H1 (cell line): ENCODE data around the gene CWC27. TPM values are rescaled to one million over a fixed set of nuclear protein-coding genes. Genes with fewer than 3 reads are reported as not detected.

ENCODE experiments used
- CTCF ChIA-PET: fragments of 300-600 bp; sonication (Branson Sonifier 250); formaldehyde crosslinking; loops from one replicate; lab custom pipeline; 2021; ENCODE audit not compliant: partially characterized antibody; lab: Charles Lee
- POLR2A ChIA-PET: fragments of 300-600 bp; sonication (Branson Sonifier 250); formaldehyde crosslinking; loops from one replicate; lab custom pipeline; 2021; ENCODE audit warnings: inconsistent platforms; ENCODE audit not compliant: partially characterized antibody; lab: Charles Lee
- DNase-seq, 2 experiments: peaks; one replicate each; pipeline versions ENCODE4 v3.0.0 to v3.0.0-alpha.2; 2010 to 2022; ENCODE audit warnings: low spot score in 2 of 2, low read depth in 1 of 2, mixed read lengths in 1 of 2
- FAIRE-seq: peaks from 2 replicates; lab custom pipeline; 2011; peaks lifted over from hg19 to GRCh38; lab: Jason Lieb, UNC
- H2AFZ ChIP-seq: 2 replicates; pipeline ENCODE4 v1.8.1; 2012; ENCODE audit warnings: low read length, inconsistent platforms
- H2AK5ac ChIP-seq: 2 replicates; pipeline ENCODE4 v1.6.1; 2013; ENCODE audit warnings: low read depth, low read length
- H2BK120ac ChIP-seq: replicated peaks from 2 replicates; pipeline ENCODE3; 2013; ENCODE audit warnings: low read depth, low read length, inconsistent platforms
- H2BK12ac ChIP-seq: 2 replicates; pipeline ENCODE4 v1.6.1; 2013; ENCODE audit warnings: low read depth, low read length
- H2BK15ac ChIP-seq: 2 replicates; pipeline ENCODE4 v1.6.1; 2013; ENCODE audit warnings: low read length
- H2BK20ac ChIP-seq: 2 replicates; pipeline ENCODE4 v1.6.1; 2013; ENCODE audit warnings: low read length
- H2BK5ac ChIP-seq: 2 replicates; pipeline ENCODE4 v1.6.1; 2013; ENCODE audit warnings: low read depth, low read length
- H3K14ac ChIP-seq: 2 replicates; pipeline ENCODE4 v1.6.1; 2013; ENCODE audit warnings: inconsistent platforms; ENCODE audit not compliant: insufficient read length
- H3K18ac ChIP-seq: 2 replicates; pipeline ENCODE4 v1.6.1; 2013; ENCODE audit warnings: low read length; ENCODE audit errors: extremely low read depth
- H3K23ac ChIP-seq: 2 replicates; pipeline ENCODE4 v1.6.1; 2013; ENCODE audit warnings: inconsistent platforms; ENCODE audit not compliant: insufficient read length
- H3K23me2 ChIP-seq: 2 replicates; pipeline ENCODE4 v1.6.1; 2013; ENCODE audit warnings: low read depth, low read length
- H3K27ac ChIP-seq: 2 replicates; pipeline ENCODE4 v1.6.1; 2011; ENCODE audit warnings: low read depth, low read length, inconsistent platforms
- H3K27me3 ChIP-seq, 4 experiments: replicated peaks in 1 of 4; 1 replicate in 1 of 4; 2 replicates in 3 of 4; pipeline versions ENCODE4 v1.6.1 to v1.8.1; 2011 to 2013; ENCODE audit warnings: low read length in 3 of 4, mild to moderate bottlenecking in 3 of 4, inconsistent platforms in 2 of 4, mixed read lengths in 2 of 4, moderate library complexity in 1 of 4; ENCODE audit not compliant: control insufficient read depth in 3 of 4, insufficient read depth in 3 of 4; ENCODE audit errors: extremely low read depth in 1 of 4
- H3K36me3 ChIP-seq, 4 experiments: 2 replicates each; pipeline versions ENCODE4 v1.6.1 to v1.8.1; 2011 to 2013; ENCODE audit warnings: mild to moderate bottlenecking in 4 of 4, low read length in 3 of 4, moderate library complexity in 2 of 4, control low read depth in 1 of 4, inconsistent platforms in 1 of 4; ENCODE audit not compliant: insufficient read depth in 4 of 4, control insufficient read depth in 2 of 4
- H3K4ac ChIP-seq: replicated peaks from 2 replicates; pipeline ENCODE3; 2013; ENCODE audit warnings: low read length, low read depth, mixed read lengths, inconsistent platforms; ENCODE audit not compliant: insufficient read length
- H3K4me1 ChIP-seq, 4 experiments: replicated peaks in 1 of 4; 1 replicate in 1 of 4; 2 replicates in 3 of 4; pipeline versions ENCODE4 v1.6.1 to v1.8.1; 2011 to 2013; ENCODE audit warnings: low read length in 3 of 4, inconsistent platforms in 2 of 4, mixed read lengths in 1 of 4; ENCODE audit not compliant: insufficient read depth in 4 of 4, control insufficient read depth in 3 of 4
- H3K4me2 ChIP-seq, 2 experiments: 2 replicates each; pipeline versions ENCODE4 v1.6.1 to v1.8.1; 2011 to 2013; ENCODE audit warnings: low read depth in 2 of 2, low read length in 2 of 2, control low read depth in 1 of 2, inconsistent platforms in 1 of 2, mild to moderate bottlenecking in 1 of 2; ENCODE audit not compliant: insufficient read depth in 1 of 2
- H3K4me3 ChIP-seq, 4 experiments: fragments of 200-600, 300-600 bp in 1 of 4; sonication (generic), shearing (Covaris generic), sonication (Bioruptor Twin) in 1 of 4; 2 replicates each; pipeline versions ENCODE4 v1.5.1 to v1.8.1; 2011 to 2016; ENCODE audit warnings: low read length in 4 of 4, low read depth in 3 of 4, control low read depth in 2 of 4, inconsistent platforms in 2 of 4, mild to moderate bottlenecking in 2 of 4, mixed read lengths in 1 of 4, moderate library complexity in 1 of 4; ENCODE audit not compliant: insufficient read depth in 2 of 4; ENCODE audit errors: extremely low read depth in 1 of 4
- H3K56ac ChIP-seq: replicated peaks from 2 replicates; pipeline ENCODE3; 2013; ENCODE audit warnings: low read depth, mild to moderate bottlenecking, mixed read lengths, low read length, inconsistent platforms; ENCODE audit not compliant: insufficient read length
- H3K79me1 ChIP-seq: 2 replicates; pipeline ENCODE4 v1.6.1; 2013; ENCODE audit warnings: low read depth, low read length, control low read depth
- H3K79me2 ChIP-seq, 2 experiments: 2 replicates each; pipeline versions ENCODE4 v1.6.1 to v1.8.1; 2012 to 2013; ENCODE audit warnings: low read length in 2 of 2, mild to moderate bottlenecking in 2 of 2, inconsistent platforms in 1 of 2; ENCODE audit not compliant: insufficient read depth in 2 of 2, control insufficient read depth in 1 of 2
- H3K9ac ChIP-seq, 4 experiments: replicated peaks in 1 of 4; 1 replicate in 1 of 4; 2 replicates in 3 of 4; pipeline versions ENCODE4 v1.6.1 to v1.8.1; 2011 to 2013; ENCODE audit warnings: low read depth in 3 of 4, low read length in 3 of 4, control low read depth in 2 of 4, mild to moderate bottlenecking in 2 of 4, moderate library complexity in 2 of 4, inconsistent platforms in 1 of 4; ENCODE audit errors: extremely low read depth in 1 of 4
- H3K9me3 ChIP-seq, 2 experiments: 2 replicates each; pipeline versions ENCODE4 v1.6.1 to v1.8.1; 2012 to 2013; ENCODE audit warnings: mild to moderate bottlenecking in 2 of 2, moderate library complexity in 2 of 2, control low read depth in 1 of 2, inconsistent platforms in 1 of 2, low read depth in 1 of 2, low read length in 1 of 2, mixed read lengths in 1 of 2; ENCODE audit not compliant: insufficient read depth in 2 of 2
- H4K20me1 ChIP-seq, 2 experiments: replicated peaks in 1 of 2; 2 replicates each; pipeline versions ENCODE3 to v1.8.1; 2011 to 2013; ENCODE audit warnings: inconsistent platforms in 2 of 2, low read length in 2 of 2, mild to moderate bottlenecking in 1 of 2; ENCODE audit not compliant: insufficient read depth in 2 of 2, control insufficient read depth in 1 of 2
- H4K5ac ChIP-seq: 2 replicates; pipeline ENCODE4 v1.6.1; 2013; ENCODE audit warnings: low read length, low read depth, mixed read lengths, inconsistent platforms; ENCODE audit not compliant: insufficient read length
- H4K8ac ChIP-seq: 2 replicates; pipeline ENCODE4 v1.8.0; 2013; ENCODE audit warnings: mild to moderate bottlenecking, moderate library complexity, low read length, inconsistent platforms; ENCODE audit not compliant: insufficient read depth; ENCODE audit errors: extremely low read depth
- H4K91ac ChIP-seq: replicated peaks from 2 replicates; pipeline ENCODE3; 2013; ENCODE audit warnings: low read length, mixed read lengths, inconsistent platforms; ENCODE audit not compliant: insufficient read length
- BACH1 ChIP-seq: IDR thresholded peaks from 2 replicates; pipeline ENCODE4 v1.6.1; 2012; ENCODE audit warnings: low read length, improper control_type of control experiment
- BRCA1 ChIP-seq: IDR thresholded peaks from 2 replicates; pipeline ENCODE4 v1.6.1; 2012; ENCODE audit warnings: low read depth, low read length, improper control_type of control experiment
- GABPA ChIP-seq: IDR thresholded peaks from 2 replicates; pipeline ENCODE4 v1.6.1; 2011; ENCODE audit warnings: mild to moderate bottlenecking, low read length, moderate library complexity, borderline replicate concordance; ENCODE audit not compliant: insufficient read depth
- KDM1A ChIP-seq: fragments of 200-600, 300-600 bp; sonication (generic); IDR thresholded peaks from 2 replicates; pipeline ENCODE4 v1.7.1; 2016; ENCODE audit warnings: mild to moderate bottlenecking, low read length, borderline replicate concordance
- RAD21 ChIP-seq, 2 experiments: IDR thresholded peaks in 1 of 2; conservative IDR thresholded peaks in 1 of 2; 2 replicates each; pipeline ENCODE4 v1.6.1; 2011; ENCODE audit warnings: low read depth in 2 of 2, low read length in 2 of 2, improper control_type of control experiment in 1 of 2, inconsistent platforms in 1 of 2, mild to moderate bottlenecking in 1 of 2, moderate library complexity in 1 of 2
- SIRT6 ChIP-seq: IDR thresholded peaks from one replicate; pipeline ENCODE4 v1.7.1; 2012; ENCODE audit warnings: low read length, inconsistent platforms
- TAF1 ChIP-seq: IDR thresholded peaks from 2 replicates; pipeline ENCODE4 v1.6.1; 2011; ENCODE audit warnings: mild to moderate bottlenecking, low read depth, low read length
- TAF7 ChIP-seq: optimal IDR thresholded peaks from 2 replicates; pipeline ENCODE3; 2011; ENCODE audit warnings: low read depth, mild to moderate bottlenecking, inconsistent platforms, low read length, moderate library complexity, borderline replicate concordance
- TBP ChIP-seq: IDR thresholded peaks from 2 replicates; pipeline ENCODE4 v1.6.1; 2011; ENCODE audit warnings: low read depth, low read length, improper control_type of control experiment
- TCF12 ChIP-seq: IDR thresholded peaks from 2 replicates; pipeline ENCODE4 v1.6.1; 2011; ENCODE audit warnings: low read depth, mild to moderate bottlenecking, low read length
- YY1 ChIP-seq: IDR thresholded peaks from 2 replicates; pipeline ENCODE4 v1.6.1; 2011; ENCODE audit warnings: low read depth, mild to moderate bottlenecking, low read length
- polyA plus RNA-seq, 7 experiments: library from polyadenylated mRNA; depleted of rRNA in 3 of 7; stranded (reverse) in 5 of 7; unstranded in 2 of 7; fragments of >200 nt in 5 of 7; fragments of 200-250 nt in 2 of 7; gene quantifications; 1 replicate in 5 of 7; 2 replicates in 1 of 7; 4 replicates in 1 of 7; pipeline versions ENCODE4 v1.2.1 to v1.2.3, GENCODE V29; 2011 to 2013; ENCODE audit warnings: missing spikeins in 2 of 7, mixed read lengths in 2 of 7
- total RNA-seq: library from RNA; stranded (reverse); fragmentation: NEBNext Ultra II Directional; extraction: Animal tissue kit (Norgen Biotek cat#: 25700); gene quantifications from 2 replicates; pipeline ENCODE4 v1.2.1, GENCODE V29; 2021

Gene CWC27
- total and polyA plus RNA-seq, 2 of the 8 experiments (the other 6 are each of a cell fraction or from before 2014, with no cell fraction given): 24.9 to 43.4 TPM

DNA sequence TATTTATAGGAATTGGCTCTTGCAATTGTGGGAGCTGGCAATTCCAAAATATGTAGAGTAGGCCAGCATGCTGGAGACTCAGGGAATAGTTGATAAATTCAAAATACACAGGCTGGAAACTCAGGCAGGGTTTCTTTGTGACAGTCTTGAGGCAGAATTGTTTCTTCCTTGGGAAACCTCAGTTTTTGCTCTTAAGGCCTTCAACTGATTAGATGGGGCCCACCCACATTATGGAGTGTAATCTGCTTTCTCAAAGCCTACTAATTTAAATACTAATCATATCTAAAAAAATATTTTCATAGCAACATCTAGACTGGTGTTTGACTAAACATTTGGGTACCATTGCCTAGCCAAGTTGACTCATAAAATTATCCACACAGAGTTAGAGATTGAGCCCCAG is 27.6 kb downstream of the CWC27 start:
- no peaks in the 10 kb centered on the region for H3K79me1 ChIP-seq
- no peak overlapping the region for H3K9ac ChIP-seq
- TF ChIP-seq BACH1 (no peak), TAF1 (no peak), TCF12 (no peak), RAD21 (IDR thresholded peaks at IDR 0.05 in 1 of 2, conservative IDR thresholded peaks at IDR 0.05 in 1 of 2; ENCODE audit: low read depth in 2 of 2, low read length in 2 of 2) (no peak), GABPA (no peak), YY1 (no peak), SIRT6 (no peak), TAF7 (no peak), TBP (no peak), BRCA1 (no peak), KDM1A (no peak)
- CTCF ChIA-PET: interaction anchor here (1.8 kb wide), 1 partner anchor 12 kb away, joined by 4 read pairs; no protein-coding TSS in a partner anchor
- no peak overlapping the region for H2BK120ac ChIP-seq
- DNase-seq (no peak), FAIRE-seq (no peak)
- no peak overlapping the region for H4K8ac ChIP-seq
- H2AK5ac ChIP-seq: no peak overlapping the region
- H2BK12ac ChIP-seq: no peak overlapping the region
- H3K27me3 ChIP-seq: no peaks in the 10 kb centered on the region
- no peak overlapping the region for H2AFZ ChIP-seq
- no peak overlapping the region for H3K14ac ChIP-seq
- no peak overlapping the region for H3K18ac ChIP-seq
- H3K4me1 ChIP-seq: peaks cover 0 to 3% (median 0%) of the 10 kb centered on the region in 4 experiments; a peak in 1 of 7 replicates
- no peak overlapping the region for H2BK20ac ChIP-seq
- H3K4ac ChIP-seq: no peak overlapping the region
- no peak overlapping the region for H3K27ac ChIP-seq
- no peak overlapping the region for H3K4me3 ChIP-seq
- H3K56ac ChIP-seq: no peak overlapping the region
- H3K9me3 ChIP-seq: no peaks in the 10 kb centered on the region
- no peaks in the 10 kb centered on the region for H3K79me2 ChIP-seq
- H3K4me2 ChIP-seq: no peak overlapping the region
- H2BK5ac ChIP-seq: no peak overlapping the region
- H4K20me1 ChIP-seq: no peaks in the 10 kb centered on the region
- no peak overlapping the region for H3K23ac ChIP-seq
- H4K91ac ChIP-seq: no peak overlapping the region
- no peaks in the 10 kb centered on the region for H3K23me2 ChIP-seq
- POLR2A ChIA-PET: no interaction called here
- no peak overlapping the region for H4K5ac ChIP-seq
- peaks cover 0 to 2% (median 0%) of the 10 kb centered on the region in 4 experiments; a peak in 2 of 8 replicates for H3K36me3 ChIP-seq
- H2BK15ac ChIP-seq: no peak overlapping the region
